ENCODE measurements around the gene TMA7B. TPM values are rescaled to one million over a fixed set of nuclear protein-coding genes. Genes with fewer than 3 reads are reported as not detected.

Gene TMA7B
- total and polyA plus RNA-seq, 8 donors = 0.13 to 0.17 TPM; not detected in 6

DNA sequence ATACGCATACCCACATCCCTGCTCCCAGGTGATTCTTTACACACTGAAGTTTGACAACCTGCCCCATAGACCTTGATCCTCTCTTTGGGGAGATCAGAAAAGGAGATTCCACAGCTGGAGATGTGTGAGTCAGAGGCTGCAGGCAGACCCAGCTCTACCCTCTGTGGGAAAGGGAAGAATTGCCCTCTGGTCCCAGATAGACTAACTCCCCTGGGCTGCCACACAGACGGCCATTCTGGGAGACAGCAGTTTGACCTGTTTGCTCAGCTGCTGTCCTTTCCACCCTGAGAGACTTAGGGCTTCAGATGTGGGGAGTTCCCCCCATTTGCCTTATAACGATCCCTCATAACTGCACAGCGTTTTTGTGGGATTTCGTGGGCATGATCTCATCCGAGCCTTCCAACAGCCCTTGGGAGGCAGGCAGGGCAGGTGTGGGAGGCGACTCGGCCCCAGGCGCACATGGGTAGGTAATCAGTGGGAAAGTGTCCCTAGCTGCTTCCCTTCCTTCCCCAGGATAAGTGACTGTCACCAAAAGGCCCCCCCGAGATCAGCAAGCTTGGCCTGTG lies 48.6 kb downstream of the TMA7B start:
- intact Hi-C loops (cut with DNase I) = no loop called here
- ATAC-seq = peak in 3 of 4 donors; percentile 21 to 36 (median 28)
- Histone ChIP-seq H3K4me1 (peaks cover 9 to 16% (median 15%) of the 10 kb centered on the region in 3 donors), H3K9me3 (no peaks in the 10 kb centered on the region), H3K27me3 (no peaks in the 10 kb centered on the region), H3K4me3 (no peak overlapping the region), H3K36me3 (no peaks in the 10 kb centered on the region), H3K27ac (no peak overlapping the region)
- FAIRE-seq = no peak
- DNase-seq = no peak
- TF ChIP-seq, protein P1, sequence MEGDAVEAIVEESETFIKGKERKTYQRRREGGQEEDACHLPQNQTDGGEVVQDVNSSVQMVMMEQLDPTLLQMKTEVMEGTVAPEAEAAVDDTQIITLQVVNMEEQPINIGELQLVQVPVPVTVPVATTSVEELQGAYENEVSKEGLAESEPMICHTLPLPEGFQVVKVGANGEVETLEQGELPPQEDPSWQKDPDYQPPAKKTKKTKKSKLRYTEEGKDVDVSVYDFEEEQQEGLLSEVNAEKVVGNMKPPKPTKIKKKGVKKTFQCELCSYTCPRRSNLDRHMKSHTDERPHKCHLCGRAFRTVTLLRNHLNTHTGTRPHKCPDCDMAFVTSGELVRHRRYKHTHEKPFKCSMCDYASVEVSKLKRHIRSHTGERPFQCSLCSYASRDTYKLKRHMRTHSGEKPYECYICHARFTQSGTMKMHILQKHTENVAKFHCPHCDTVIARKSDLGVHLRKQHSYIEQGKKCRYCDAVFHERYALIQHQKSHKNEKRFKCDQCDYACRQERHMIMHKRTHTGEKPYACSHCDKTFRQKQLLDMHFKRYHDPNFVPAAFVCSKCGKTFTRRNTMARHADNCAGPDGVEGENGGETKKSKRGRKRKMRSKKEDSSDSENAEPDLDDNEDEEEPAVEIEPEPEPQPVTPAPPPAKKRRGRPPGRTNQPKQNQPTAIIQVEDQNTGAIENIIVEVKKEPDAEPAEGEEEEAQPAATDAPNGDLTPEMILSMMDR (IDR thresholded peaks at IDR 0.05) = no peak
- 71 to 79% methylated on average over 10 of the region's 10 CpGs for WGBS, 2 donors

DNA sequence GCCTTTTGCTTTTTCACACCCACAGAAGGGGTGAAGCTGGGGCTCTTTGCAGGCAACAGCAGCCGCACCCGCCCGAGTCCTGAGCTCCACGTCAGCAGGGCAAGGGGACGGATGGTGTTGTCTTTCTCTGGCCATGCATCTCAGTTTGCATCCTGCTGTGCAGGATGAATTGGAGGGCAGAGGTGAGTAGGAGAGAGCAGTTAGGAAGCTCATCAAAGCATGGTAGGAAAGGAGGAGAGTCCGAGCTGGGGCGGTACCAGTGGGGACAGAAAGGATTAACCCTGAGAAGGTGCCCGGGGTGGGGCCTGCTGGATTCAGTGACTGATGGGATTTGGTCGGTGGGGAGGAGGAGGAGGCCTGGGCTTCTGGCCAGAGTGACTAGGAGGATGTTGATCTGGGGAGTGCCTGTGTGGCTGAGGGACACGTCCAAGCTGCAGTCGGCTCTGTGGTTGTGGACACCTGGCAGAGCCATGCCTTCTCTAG lies 49.1 kb downstream of the TMA7B start:
- Histone ChIP-seq H3K4me1 (peaks cover 10 to 18% (median 15%) of the 10 kb centered on the region in 3 donors), H3K9me3 (no peaks in the 10 kb centered on the region), H3K27ac (no peak overlapping the region), H3K27me3 (no peaks in the 10 kb centered on the region), H3K4me3 (no peak overlapping the region), H3K36me3 (no peaks in the 10 kb centered on the region)
- DNase-seq = peak in 2 of 6 donors; percentile 25 to 59
- peak; percentile 46 to 72 (median 64) for ATAC-seq
- TF ChIP-seq, protein P1 (IDR thresholded peaks at IDR 0.05) = no peak
- WGBS, 2 donors = 43 to 46% methylated on average over 11 of the region's 11 CpGs
- intact Hi-C loops (cut with DNase I) = no loop called here
- no peak for FAIRE-seq

DNA sequence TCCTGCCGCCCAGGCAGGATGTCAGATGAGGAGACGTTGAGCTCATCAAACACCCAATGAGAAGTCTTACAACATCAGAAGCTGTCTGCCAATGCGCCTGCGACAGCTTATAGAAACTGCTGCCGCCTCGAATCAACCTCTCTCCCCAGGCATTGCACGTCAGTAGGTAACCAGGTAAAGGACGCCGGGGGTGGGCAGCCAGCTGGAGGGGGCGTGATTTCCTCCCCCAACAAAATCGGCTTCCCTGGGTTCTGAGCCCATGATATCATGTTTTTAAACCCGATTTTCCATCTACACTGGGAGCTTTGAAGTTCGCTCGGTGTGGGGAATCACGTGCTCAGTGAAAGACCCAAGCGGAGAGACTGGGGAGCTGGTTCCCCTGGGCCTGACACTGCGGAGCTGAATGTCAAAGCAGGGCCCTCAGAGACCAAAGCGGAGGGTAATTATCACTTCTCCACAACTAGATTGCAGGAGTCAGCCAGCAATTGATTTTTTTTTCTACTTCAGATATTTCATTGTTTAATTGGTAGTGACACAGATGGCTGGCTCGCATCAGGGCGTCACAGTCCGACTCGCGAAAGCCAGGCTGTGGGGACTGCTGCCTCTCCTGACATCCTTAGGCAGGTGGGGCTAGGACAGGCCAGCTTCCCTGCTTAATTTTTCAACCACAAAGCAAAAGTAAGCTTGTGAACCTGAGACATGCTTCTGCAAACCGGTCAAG lies 49.9 kb downstream of the TMA7B start:
- ATAC-seq = peak; percentile 38 to 58 (median 40)
- FAIRE-seq = no peak
- H3K27ac ChIP-seq = no peak overlapping the region
- no peak overlapping the region for H3K4me3 ChIP-seq
- WGBS, 2 donors = 35 to 38% methylated on average over 24 of the region's 24 CpGs
- DNase-seq = peak in 1 of 6 donors; percentile 29
- TF ChIP-seq, protein P1 (IDR thresholded peaks at IDR 0.05) = no peak
- no peaks in the 10 kb centered on the region for H3K27me3 ChIP-seq
- intact Hi-C loops (cut with DNase I) = no loop called here
- H3K9me3 ChIP-seq = no peaks in the 10 kb centered on the region
- H3K36me3 ChIP-seq = no peaks in the 10 kb centered on the region
- H3K4me1 ChIP-seq = peaks cover 17 to 25% (median 21%) of the 10 kb centered on the region in 3 donors

DNA sequence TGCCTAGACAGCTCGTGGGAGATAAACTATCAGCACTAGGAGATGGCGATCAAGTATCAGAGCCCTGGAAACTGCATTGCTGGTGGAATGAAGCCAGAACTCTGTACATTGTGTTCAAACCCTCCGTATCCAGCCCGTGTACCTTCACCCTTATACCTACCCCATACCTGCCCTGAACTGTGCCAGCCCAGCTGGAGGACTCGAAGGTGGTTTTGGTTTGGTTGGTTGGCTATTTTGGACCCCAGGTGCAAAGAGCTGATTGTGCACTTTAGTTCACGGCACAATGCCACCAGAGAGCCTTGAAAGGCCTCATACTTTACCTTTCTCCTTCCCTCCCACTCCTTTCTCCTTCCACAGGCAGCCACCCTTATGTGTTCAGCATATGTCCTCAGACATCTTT lies 50.5 kb downstream of the TMA7B start:
- peak in 1 of 4 donors; percentile 11 for ATAC-seq
- H3K27ac ChIP-seq = no peak overlapping the region
- TF ChIP-seq, protein P1 (IDR thresholded peaks at IDR 0.05) = no peak
- H3K27me3 ChIP-seq = no peaks in the 10 kb centered on the region
- DNase-seq = no peak
- H3K4me1 ChIP-seq = peaks cover 20 to 27% (median 23%) of the 10 kb centered on the region in 3 donors
- no peaks in the 10 kb centered on the region for H3K36me3 ChIP-seq
- H3K4me3 ChIP-seq = no peak overlapping the region
- H3K9me3 ChIP-seq = no peaks in the 10 kb centered on the region
- intact Hi-C loops (cut with DNase I) = no loop called here
- 45 to 56% methylated on average over 6 of the region's 6 CpGs for WGBS, 2 donors
- FAIRE-seq = no peak

Other genes with a start within 250 kb of the TMA7B start
- not detected for gene ENTHD1, start 66.6 kb upstream of the TMA7B start, total RNA-seq
- gene ENTHD1, start 66.6 kb upstream of the TMA7B start, polyA plus RNA-seq = under 1 TPM in 1 of 2 donors, not detected in 1; 0.02 TPM
- 1 to 10 TPM in 1 of 6 donors, under 1 TPM in 5; 0.42 to 1.3 (median 0.79) TPM for gene GRAP2, start 59.3 kb upstream of the TMA7B start, total RNA-seq
- gene GRAP2, start 59.3 kb upstream of the TMA7B start, polyA plus RNA-seq = 1 to 10 TPM in 1 of 2 donors, under 1 TPM in 1; 0.46 to 1.2 TPM
- gene FAM83F, start 34.6 kb downstream of the TMA7B start, total RNA-seq = 10 to 100 TPM; 12.1 to 19.8 (median 16.8) TPM
- gene FAM83F, start 34.6 kb downstream of the TMA7B start, polyA plus RNA-seq = 1 to 10 TPM; 4.9 to 5.1 TPM
- gene TNRC6B, start 217.5 kb downstream of the TMA7B start, total RNA-seq = 10 to 100 TPM; 18.0 to 31.3 (median 22.5) TPM
- 10 to 100 TPM in 1 of 2 donors, 1 to 10 TPM in 1; 2.2 to 15.5 TPM for gene TNRC6B, start 217.5 kb downstream of the TMA7B start, polyA plus RNA-seq